GM12872 (cell line): ENCODE results near the gene MAGIX.

Source experiments
- TF ChIP-seq, protein P1 (sequence below): IDR thresholded peaks from 3 replicates; pipeline ENCODE4 v1.5.1; 2011; ENCODE audit warnings: low read depth, mild to moderate bottlenecking, low read length, moderate library complexity; ENCODE audit not compliant: insufficient read depth

The MAGIX gene

DNA sequence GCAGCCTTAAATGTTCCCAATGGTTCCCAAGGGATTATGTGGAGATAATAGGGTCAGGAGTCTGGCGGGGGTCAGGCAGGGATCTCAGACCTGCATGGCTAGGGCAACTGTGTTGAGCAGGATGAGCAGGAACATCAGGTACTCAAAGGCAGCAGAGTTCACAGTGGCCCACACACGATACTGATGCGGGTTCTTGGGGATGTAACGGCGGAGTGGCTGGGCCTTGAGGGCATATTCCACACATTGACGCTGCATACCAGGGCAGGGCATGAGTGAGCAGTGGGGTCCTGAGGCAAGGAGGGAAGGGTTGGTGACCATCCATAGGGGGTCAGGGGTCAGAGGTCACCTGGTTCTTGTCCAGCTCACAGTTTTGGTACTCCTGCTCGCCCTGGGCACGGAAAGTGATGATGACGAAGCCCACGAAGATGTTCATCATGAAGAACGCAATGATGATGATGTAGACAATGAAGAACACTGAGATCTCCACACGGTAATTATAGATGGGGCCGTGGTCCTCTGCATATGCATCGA lies 52.5 kb downstream of the MAGIX start:
- TF ChIP-seq, protein P1, sequence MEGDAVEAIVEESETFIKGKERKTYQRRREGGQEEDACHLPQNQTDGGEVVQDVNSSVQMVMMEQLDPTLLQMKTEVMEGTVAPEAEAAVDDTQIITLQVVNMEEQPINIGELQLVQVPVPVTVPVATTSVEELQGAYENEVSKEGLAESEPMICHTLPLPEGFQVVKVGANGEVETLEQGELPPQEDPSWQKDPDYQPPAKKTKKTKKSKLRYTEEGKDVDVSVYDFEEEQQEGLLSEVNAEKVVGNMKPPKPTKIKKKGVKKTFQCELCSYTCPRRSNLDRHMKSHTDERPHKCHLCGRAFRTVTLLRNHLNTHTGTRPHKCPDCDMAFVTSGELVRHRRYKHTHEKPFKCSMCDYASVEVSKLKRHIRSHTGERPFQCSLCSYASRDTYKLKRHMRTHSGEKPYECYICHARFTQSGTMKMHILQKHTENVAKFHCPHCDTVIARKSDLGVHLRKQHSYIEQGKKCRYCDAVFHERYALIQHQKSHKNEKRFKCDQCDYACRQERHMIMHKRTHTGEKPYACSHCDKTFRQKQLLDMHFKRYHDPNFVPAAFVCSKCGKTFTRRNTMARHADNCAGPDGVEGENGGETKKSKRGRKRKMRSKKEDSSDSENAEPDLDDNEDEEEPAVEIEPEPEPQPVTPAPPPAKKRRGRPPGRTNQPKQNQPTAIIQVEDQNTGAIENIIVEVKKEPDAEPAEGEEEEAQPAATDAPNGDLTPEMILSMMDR: no peak
